Measurements from ENCODE around the gene C3orf62. TPM values are rescaled to one million over a fixed set of nuclear protein-coding genes. Genes with fewer than 3 reads are reported as not detected.

C3orf62 gene
- total and polyA plus RNA-seq, 9 of the 15 experiments (the other 6 are each of a cell fraction or from before 2014, with no cell fraction given), result 1.3 to 5.7 (median 3.4) TPM

DNA sequence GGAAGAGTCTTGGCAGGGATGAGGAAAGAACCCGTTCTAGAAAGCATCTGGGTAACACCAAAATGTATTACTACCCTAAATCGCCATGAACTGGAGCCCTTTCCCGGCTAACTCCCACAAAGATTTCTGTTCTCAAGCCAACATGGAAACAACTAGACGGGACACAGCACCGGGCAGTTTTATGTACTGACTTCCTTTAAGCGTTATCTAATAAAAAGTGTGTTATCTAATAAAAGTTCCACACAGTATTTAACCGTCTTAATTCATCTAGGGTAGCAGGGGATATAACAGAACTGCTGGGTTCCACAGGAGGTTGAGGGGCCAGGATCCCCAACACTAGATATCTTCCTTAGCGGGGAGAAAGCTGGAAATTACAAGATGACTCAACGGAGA, 347 bp upstream of the C3orf62 start:
- Histone ChIP-seq H2AFZ (ENCODE audit: low read depth, low read length) (no peak overlapping the region), H3K4me3 (no peak overlapping the region), H3K9me3 (replicated peaks; ENCODE audit: control insufficient read depth, insufficient read depth, low read depth, low read length) (no peaks in the 10 kb centered on the region), H3K9ac (ENCODE audit: insufficient read depth in 1 of 2, low read depth in 2 of 2, low read length in 2 of 2) (no peak overlapping the region), H3K4me1 (replicated peaks in 1 of 2; ENCODE audit: control insufficient read depth in 2 of 2, insufficient read depth in 2 of 2, low read length in 2 of 2) (no peaks in the 10 kb centered on the region; a peak in 3 of 5 replicates), H4K20me1 (replicated peaks; ENCODE audit: control insufficient read depth, insufficient read depth, low read length) (no peaks in the 10 kb centered on the region), H3K36me3 (ENCODE audit: control insufficient read depth, insufficient read depth, low read length) (peaks cover 42% of the 10 kb centered on the region), H3K27ac (ENCODE audit: extremely low read depth, low read depth, low read length) (no peak overlapping the region), H3K27me3 (ENCODE audit: control insufficient read depth in 2 of 2, insufficient read depth in 2 of 2, low read length in 2 of 2) (no peaks in the 10 kb centered on the region), H3K79me2 (ENCODE audit: control insufficient read depth, insufficient read depth, low read length) (no peaks in the 10 kb centered on the region), H3K4me2 (ENCODE audit: insufficient read depth, low read length) (no peak overlapping the region), H3K9me1 (ENCODE audit: control insufficient read depth, insufficient read depth, low read length) (no peaks in the 10 kb centered on the region)
- DNase-seq (ENCODE audit: extremely low read depth in 1 of 4, low spot score in 3 of 4) (no peak), FAIRE-seq (no peak), ATAC-seq (no peak)
- CTCF ChIA-PET (ENCODE audit: low intra/inter-chr PET ratio), result no interaction called here
- POLR2A ChIA-PET, result interaction anchor here (0.7 kb wide), 1 partner anchor 248 kb away, joined by 4 read pairs; no protein-coding TSS in a partner anchor
- 92% methylated on average over 9 of the region's 9 CpGs for WGBS (ENCODE audit: insufficient coverage, low coverage, missing lambda C conversion rate)
- intact Hi-C loops (cut with micrococcal nuclease) (loop anchor here (5.0 kb wide), 1 partner anchor 105 kb away; the partner anchor contains the start of gene KLHDC8B), in situ Hi-C loops (cut with MboI) (no loop called here)
- no TSS peak for BruUV-seq (replicated peaks)
- no peak for TF ChIP-seq MED1 (CRISPR knock-in tag; IDR thresholded peaks at IDR 0.05; ENCODE audit: borderline replicate concordance)
- TF ChIP-seq PHB (CRISPR knock-in tag; IDR thresholded peaks at IDR 0.05), result no peak
- TF ChIP-seq, protein P1, sequence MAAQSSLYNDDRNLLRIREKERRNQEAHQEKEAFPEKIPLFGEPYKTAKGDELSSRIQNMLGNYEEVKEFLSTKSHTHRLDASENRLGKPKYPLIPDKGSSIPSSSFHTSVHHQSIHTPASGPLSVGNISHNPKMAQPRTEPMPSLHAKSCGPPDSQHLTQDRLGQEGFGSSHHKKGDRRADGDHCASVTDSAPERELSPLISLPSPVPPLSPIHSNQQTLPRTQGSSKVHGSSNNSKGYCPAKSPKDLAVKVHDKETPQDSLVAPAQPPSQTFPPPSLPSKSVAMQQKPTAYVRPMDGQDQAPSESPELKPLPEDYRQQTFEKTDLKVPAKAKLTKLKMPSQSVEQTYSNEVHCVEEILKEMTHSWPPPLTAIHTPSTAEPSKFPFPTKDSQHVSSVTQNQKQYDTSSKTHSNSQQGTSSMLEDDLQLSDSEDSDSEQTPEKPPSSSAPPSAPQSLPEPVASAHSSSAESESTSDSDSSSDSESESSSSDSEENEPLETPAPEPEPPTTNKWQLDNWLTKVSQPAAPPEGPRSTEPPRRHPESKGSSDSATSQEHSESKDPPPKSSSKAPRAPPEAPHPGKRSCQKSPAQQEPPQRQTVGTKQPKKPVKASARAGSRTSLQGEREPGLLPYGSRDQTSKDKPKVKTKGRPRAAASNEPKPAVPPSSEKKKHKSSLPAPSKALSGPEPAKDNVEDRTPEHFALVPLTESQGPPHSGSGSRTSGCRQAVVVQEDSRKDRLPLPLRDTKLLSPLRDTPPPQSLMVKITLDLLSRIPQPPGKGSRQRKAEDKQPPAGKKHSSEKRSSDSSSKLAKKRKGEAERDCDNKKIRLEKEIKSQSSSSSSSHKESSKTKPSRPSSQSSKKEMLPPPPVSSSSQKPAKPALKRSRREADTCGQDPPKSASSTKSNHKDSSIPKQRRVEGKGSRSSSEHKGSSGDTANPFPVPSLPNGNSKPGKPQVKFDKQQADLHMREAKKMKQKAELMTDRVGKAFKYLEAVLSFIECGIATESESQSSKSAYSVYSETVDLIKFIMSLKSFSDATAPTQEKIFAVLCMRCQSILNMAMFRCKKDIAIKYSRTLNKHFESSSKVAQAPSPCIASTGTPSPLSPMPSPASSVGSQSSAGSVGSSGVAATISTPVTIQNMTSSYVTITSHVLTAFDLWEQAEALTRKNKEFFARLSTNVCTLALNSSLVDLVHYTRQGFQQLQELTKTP (IDR thresholded peaks at IDR 0.05; ENCODE audit: low read depth in 1 of 2, partially characterized antibody in 2 of 2), result no peak
- TF ChIP-seq, protein P2, sequence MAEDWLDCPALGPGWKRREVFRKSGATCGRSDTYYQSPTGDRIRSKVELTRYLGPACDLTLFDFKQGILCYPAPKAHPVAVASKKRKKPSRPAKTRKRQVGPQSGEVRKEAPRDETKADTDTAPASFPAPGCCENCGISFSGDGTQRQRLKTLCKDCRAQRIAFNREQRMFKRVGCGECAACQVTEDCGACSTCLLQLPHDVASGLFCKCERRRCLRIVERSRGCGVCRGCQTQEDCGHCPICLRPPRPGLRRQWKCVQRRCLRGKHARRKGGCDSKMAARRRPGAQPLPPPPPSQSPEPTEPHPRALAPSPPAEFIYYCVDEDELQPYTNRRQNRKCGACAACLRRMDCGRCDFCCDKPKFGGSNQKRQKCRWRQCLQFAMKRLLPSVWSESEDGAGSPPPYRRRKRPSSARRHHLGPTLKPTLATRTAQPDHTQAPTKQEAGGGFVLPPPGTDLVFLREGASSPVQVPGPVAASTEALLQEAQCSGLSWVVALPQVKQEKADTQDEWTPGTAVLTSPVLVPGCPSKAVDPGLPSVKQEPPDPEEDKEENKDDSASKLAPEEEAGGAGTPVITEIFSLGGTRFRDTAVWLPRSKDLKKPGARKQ (CRISPR knock-in tag; IDR thresholded peaks at IDR 0.05), result no peak
- TF ChIP-seq, protein P3, sequence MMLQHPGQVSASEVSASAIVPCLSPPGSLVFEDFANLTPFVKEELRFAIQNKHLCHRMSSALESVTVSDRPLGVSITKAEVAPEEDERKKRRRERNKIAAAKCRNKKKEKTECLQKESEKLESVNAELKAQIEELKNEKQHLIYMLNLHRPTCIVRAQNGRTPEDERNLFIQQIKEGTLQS (IDR thresholded peaks at IDR 0.05), result no peak
- TF ChIP-seq, protein P3 (CRISPR knock-in tag; conservative IDR thresholded peaks at IDR 0.05), result no peak
- no peak for TF ChIP-seq ZNF282 (CRISPR knock-in tag; IDR thresholded peaks at IDR 0.05)
- no peak for TF ChIP-seq NRF1 (conservative IDR thresholded peaks at IDR 0.05 in 1 of 2, IDR thresholded peaks at IDR 0.05 in 1 of 2)
- no peak for TF ChIP-seq RUNX1 (IDR thresholded peaks at IDR 0.05; ENCODE audit: low read depth)
- TF ChIP-seq MTF1 (CRISPR knock-in tag; IDR thresholded peaks at IDR 0.05; ENCODE audit: borderline replicate concordance), result no peak
- TF ChIP-seq TEAD4 (IDR thresholded peaks at IDR 0.05; ENCODE audit: low read length), result no peak
- TF ChIP-seq TEAD4 (CRISPR knock-in tag; IDR thresholded peaks at IDR 0.05; ENCODE audit: borderline replicate concordance), result no peak
